SK-N-SH (cell line): Measurements from ENCODE around the gene ZC3H12C.

ENCODE experiments used
- EP300 ChIP-seq, 2 experiments: IDR thresholded peaks; 2 replicates each; pipeline versions ENCODE4 v1.4.0 to v1.6.1; 2012; ENCODE audit warnings: borderline replicate concordance in 1 of 2, low read depth in 1 of 2, low read length in 1 of 2
- POLR2AphosphoS5 ChIP-seq: IDR thresholded peaks from 2 replicates; pipeline ENCODE4 v1.6.1; 2012; ENCODE audit warnings: low read depth, low read length
- RCOR1 ChIP-seq: fragments of 150-350 bp; IDR thresholded peaks from 2 replicates; pipeline ENCODE4 v1.6.1; 2017; ENCODE audit warnings: antibody characterized with exemption, low read length
- SMC3 ChIP-seq: IDR thresholded peaks from 2 replicates; pipeline ENCODE4 v1.6.1; 2012; ENCODE audit warnings: low read depth, low read length, improper control_type of control experiment
- TAF1 ChIP-seq: IDR thresholded peaks from 2 replicates; pipeline ENCODE4 v1.6.1; 2012; ENCODE audit warnings: low read depth, mild to moderate bottlenecking, low read length, moderate library complexity, borderline replicate concordance
- TF ChIP-seq, protein P1 (sequence below): IDR thresholded peaks from 2 replicates; pipeline ENCODE4 v1.6.1; 2012; ENCODE audit warnings: mild to moderate bottlenecking, low read depth, low read length, moderate library complexity
- TF ChIP-seq, protein P2 (sequence below): fragments of 200-600 bp; sonication (generic); IDR thresholded peaks from 2 replicates; pipeline ENCODE4 v1.6.1; 2017; ENCODE audit warnings: antibody characterized with exemption, mild to moderate bottlenecking, moderate library complexity
- TF ChIP-seq, protein P3 (sequence below): IDR thresholded peaks from 2 replicates; pipeline ENCODE4; 2012
- TF ChIP-seq, protein P4 (sequence below): IDR thresholded peaks from 2 replicates; pipeline ENCODE4 v1.4.0; 2012; ENCODE audit warnings: low read depth

DNA sequence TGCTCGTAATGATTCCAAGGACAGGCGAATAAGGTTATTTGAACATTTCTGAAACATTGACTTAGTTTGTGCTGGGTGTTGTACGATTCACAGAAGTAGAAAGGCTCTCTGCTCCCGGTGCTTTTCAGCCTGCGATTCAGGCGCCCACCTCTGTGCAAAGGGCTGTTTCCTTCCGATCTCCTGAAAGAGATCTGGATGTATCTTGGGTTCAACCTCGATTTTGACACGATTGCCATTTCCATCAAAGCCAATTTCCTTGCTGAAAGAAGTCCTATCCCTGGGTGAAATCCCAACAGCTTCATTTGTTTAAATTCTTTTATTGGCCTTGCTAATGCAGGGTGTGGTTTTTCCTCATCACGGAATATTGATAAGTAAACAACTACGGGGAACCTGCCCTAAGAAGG, 1.1 kb upstream of the ZC3H12C start:
- TF ChIP-seq SMC3 (no peak), EP300 (IDR thresholded peaks at IDR 0.05; ENCODE audit: borderline replicate concordance in 1 of 2, low read depth in 1 of 2, low read length in 1 of 2) (no peak), TAF1 (no peak), POLR2AphosphoS5 (no peak), RCOR1 (no peak)
- TF ChIP-seq, protein P1, sequence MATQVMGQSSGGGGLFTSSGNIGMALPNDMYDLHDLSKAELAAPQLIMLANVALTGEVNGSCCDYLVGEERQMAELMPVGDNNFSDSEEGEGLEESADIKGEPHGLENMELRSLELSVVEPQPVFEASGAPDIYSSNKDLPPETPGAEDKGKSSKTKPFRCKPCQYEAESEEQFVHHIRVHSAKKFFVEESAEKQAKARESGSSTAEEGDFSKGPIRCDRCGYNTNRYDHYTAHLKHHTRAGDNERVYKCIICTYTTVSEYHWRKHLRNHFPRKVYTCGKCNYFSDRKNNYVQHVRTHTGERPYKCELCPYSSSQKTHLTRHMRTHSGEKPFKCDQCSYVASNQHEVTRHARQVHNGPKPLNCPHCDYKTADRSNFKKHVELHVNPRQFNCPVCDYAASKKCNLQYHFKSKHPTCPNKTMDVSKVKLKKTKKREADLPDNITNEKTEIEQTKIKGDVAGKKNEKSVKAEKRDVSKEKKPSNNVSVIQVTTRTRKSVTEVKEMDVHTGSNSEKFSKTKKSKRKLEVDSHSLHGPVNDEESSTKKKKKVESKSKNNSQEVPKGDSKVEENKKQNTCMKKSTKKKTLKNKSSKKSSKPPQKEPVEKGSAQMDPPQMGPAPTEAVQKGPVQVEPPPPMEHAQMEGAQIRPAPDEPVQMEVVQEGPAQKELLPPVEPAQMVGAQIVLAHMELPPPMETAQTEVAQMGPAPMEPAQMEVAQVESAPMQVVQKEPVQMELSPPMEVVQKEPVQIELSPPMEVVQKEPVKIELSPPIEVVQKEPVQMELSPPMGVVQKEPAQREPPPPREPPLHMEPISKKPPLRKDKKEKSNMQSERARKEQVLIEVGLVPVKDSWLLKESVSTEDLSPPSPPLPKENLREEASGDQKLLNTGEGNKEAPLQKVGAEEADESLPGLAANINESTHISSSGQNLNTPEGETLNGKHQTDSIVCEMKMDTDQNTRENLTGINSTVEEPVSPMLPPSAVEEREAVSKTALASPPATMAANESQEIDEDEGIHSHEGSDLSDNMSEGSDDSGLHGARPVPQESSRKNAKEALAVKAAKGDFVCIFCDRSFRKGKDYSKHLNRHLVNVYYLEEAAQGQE: no peak
- TF ChIP-seq, protein P2, sequence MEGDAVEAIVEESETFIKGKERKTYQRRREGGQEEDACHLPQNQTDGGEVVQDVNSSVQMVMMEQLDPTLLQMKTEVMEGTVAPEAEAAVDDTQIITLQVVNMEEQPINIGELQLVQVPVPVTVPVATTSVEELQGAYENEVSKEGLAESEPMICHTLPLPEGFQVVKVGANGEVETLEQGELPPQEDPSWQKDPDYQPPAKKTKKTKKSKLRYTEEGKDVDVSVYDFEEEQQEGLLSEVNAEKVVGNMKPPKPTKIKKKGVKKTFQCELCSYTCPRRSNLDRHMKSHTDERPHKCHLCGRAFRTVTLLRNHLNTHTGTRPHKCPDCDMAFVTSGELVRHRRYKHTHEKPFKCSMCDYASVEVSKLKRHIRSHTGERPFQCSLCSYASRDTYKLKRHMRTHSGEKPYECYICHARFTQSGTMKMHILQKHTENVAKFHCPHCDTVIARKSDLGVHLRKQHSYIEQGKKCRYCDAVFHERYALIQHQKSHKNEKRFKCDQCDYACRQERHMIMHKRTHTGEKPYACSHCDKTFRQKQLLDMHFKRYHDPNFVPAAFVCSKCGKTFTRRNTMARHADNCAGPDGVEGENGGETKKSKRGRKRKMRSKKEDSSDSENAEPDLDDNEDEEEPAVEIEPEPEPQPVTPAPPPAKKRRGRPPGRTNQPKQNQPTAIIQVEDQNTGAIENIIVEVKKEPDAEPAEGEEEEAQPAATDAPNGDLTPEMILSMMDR: no peak
- TF ChIP-seq, protein P3, sequence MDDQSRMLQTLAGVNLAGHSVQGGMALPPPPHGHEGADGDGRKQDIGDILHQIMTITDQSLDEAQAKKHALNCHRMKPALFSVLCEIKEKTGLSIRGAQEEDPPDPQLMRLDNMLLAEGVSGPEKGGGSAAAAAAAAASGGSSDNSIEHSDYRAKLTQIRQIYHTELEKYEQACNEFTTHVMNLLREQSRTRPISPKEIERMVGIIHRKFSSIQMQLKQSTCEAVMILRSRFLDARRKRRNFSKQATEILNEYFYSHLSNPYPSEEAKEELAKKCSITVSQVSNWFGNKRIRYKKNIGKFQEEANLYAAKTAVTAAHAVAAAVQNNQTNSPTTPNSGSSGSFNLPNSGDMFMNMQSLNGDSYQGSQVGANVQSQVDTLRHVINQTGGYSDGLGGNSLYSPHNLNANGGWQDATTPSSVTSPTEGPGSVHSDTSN: no peak
- TF ChIP-seq, protein P4, sequence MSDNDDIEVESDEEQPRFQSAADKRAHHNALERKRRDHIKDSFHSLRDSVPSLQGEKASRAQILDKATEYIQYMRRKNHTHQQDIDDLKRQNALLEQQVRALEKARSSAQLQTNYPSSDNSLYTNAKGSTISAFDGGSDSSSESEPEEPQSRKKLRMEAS: no peak
